ENCODE results near the gene PXN. TPM values are rescaled to one million over a fixed set of nuclear protein-coding genes. Genes with fewer than 3 reads are reported as not detected.

PXN gene
- total RNA-seq: 10 to 100 TPM; 54.1 to 93.1 (median 65.0) TPM

DNA sequence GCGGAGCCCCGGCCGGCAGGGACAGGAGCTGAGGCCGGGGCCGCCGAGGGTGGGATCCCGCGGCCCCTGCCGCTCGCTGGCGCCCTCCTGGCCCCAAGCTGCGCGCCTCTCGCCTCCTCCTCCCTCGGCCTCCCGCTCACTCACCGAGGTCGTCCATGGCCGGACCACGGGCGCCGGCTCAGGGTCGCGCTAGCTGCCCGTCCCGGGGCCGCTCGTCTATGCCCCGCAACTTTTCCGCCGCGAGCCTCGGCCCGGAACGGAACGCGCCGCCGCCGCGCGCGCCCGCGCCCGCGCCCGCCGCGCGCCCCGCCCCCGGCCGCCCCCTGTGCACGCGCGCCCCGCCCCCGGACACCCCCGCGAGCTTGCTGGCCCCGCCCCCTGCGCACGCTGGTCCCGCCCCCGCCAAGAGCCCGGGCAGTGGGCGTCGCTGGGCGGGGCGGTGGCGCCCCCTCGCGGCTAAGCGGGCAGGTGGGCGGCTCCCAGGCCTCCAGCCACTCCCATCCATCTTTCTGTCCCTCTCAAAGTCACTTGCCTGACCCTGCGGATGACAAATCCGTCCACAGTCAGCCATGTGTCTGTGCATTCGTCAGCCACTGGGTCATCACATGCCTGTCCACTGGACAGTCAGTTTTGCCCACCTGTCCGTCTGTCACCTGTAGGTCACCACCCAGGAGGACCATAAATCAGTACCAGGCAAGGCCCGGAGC lies at the start of gene PXN:
PXN (minus strand) TSS at position 258 of the 707 bp plus-strand sequence; CDS start at position 157, 101 bp downstream.
- TF ChIP-seq, protein P1, sequence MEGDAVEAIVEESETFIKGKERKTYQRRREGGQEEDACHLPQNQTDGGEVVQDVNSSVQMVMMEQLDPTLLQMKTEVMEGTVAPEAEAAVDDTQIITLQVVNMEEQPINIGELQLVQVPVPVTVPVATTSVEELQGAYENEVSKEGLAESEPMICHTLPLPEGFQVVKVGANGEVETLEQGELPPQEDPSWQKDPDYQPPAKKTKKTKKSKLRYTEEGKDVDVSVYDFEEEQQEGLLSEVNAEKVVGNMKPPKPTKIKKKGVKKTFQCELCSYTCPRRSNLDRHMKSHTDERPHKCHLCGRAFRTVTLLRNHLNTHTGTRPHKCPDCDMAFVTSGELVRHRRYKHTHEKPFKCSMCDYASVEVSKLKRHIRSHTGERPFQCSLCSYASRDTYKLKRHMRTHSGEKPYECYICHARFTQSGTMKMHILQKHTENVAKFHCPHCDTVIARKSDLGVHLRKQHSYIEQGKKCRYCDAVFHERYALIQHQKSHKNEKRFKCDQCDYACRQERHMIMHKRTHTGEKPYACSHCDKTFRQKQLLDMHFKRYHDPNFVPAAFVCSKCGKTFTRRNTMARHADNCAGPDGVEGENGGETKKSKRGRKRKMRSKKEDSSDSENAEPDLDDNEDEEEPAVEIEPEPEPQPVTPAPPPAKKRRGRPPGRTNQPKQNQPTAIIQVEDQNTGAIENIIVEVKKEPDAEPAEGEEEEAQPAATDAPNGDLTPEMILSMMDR (IDR thresholded peaks at IDR 0.05; ENCODE audit: low read depth): no peak

DNA sequence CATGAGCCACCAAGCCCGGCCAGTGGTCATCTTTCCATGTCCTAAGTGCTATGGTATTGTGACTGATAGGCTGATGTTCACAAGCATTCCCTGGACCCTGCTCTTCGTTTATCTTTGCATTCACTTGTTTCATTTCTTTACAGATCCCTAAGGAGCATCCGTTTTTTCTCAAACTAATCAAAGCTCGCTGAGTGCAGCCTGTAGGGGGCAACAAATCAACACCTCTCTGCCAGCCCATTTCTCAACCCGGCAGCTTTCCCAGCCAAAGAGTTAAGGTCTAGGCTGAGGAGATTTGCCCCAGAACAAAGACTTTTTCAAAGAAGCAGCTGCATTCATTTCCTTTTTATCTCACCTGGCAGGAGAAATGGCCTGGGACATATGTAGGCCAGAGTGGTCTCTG lies 48.7 kb upstream of the PXN start:
- TF ChIP-seq, protein P1 (IDR thresholded peaks at IDR 0.05; ENCODE audit: low read depth): no peak

DNA sequence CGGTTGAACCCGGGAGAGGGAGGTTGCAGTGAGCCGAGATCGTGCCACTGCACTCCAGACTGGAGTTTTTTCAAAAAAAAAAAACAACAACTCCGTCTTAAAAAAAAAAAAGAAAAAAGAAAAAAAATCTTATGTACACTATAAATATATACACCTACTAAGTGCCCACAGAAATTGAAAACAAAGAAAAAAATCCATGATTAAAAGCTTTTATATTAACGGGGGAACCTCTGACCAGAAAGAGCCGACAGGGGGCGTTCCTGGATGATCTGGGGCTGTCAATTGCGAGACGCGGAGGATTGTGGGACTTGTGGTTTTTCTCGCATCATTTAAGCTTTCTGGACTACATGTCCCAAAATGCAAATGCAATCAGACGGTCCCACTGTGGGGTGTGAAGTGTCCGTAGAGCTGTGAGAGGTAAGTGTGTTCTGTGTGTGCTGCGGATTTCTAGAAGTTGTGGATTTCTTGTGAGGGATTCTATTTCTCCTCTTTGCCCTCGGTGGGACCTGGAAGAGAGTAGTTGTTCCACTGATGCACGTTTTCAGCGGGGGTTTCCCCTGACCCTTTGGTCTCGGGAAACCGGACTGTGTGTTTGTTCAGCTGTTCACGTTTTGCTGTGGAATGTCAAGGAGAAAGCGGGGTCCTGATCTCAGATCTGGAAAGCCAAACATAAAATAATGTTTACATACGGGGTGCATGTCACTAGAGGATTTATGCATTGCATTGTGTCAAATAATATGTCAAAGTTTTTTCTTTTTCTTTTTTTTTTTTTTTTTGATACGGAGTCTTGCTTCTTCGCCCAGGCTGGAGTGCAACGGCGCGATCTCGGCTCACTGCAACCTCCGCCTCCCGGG lies 36.7 kb upstream of the PXN start, which contains the start of gene SIRT4:
SIRT4 (plus strand) TSS at position 360 of the 854 bp plus-strand sequence. CDS start 1,241 bp downstream, outside the sequence.
- TF ChIP-seq, protein P1 (IDR thresholded peaks at IDR 0.05; ENCODE audit: low read depth): no peak

DNA sequence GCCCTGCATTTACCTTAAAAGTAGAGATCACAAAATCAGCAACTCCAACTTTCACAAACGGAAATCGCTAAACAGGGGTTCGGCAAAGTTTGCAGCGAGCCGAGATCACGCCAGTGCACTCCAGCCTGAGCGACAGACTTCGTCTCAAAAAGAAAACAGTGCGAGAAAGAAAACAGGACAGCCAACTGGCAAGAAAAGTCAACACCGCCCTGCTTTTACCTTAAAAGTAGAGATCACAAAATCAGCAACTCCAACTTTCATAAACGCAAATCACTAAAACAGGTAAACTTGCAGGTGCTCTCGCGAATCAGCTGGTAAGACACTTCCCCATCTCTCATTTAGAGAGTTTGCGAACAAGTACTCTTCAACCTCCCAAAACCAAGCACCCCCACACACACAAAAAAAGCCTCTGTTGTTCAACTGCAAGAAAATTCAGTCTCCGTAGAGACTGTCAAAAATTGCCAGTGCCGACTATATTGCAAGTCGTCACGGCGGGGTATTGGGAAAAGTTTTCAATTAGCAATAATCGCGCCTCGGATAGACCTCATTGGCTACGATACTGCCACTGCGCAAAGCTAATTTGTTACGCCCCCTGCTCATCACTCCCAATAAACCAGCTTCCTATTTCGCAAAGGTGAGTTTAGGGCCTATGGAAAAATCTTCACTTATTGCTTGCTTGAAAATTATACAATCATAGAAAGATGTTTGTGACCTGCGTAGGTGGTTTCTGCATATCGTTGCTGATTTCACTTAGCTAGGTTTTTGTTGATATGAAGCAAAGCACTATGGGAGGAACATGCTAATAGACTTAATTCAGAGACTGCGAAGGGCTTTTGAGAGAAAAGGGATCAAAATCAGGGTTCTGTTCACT lies 27.4 kb upstream of the PXN start, which contains the start of gene RNU4-1:
RNU4-1 (minus strand) TSS at position 577 of the 871 bp plus-strand sequence.
- TF ChIP-seq, protein P1 (IDR thresholded peaks at IDR 0.05; ENCODE audit: low read depth): no peak

DNA sequence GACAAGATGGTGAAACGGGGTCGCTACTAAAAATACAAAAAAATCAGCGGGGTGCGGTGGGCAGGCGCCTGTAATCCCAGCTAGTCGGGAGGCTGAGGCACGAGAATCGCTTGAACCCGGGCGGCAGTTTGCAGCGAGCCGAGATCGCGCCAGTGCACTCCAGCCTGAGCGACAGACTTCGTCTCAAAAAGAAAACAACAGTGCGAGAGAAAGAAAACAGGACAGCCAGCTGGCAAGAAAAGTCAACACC lies 26.8 kb upstream of the PXN start:
- TF ChIP-seq, protein P1 (IDR thresholded peaks at IDR 0.05; ENCODE audit: low read depth): no peak

DNA sequence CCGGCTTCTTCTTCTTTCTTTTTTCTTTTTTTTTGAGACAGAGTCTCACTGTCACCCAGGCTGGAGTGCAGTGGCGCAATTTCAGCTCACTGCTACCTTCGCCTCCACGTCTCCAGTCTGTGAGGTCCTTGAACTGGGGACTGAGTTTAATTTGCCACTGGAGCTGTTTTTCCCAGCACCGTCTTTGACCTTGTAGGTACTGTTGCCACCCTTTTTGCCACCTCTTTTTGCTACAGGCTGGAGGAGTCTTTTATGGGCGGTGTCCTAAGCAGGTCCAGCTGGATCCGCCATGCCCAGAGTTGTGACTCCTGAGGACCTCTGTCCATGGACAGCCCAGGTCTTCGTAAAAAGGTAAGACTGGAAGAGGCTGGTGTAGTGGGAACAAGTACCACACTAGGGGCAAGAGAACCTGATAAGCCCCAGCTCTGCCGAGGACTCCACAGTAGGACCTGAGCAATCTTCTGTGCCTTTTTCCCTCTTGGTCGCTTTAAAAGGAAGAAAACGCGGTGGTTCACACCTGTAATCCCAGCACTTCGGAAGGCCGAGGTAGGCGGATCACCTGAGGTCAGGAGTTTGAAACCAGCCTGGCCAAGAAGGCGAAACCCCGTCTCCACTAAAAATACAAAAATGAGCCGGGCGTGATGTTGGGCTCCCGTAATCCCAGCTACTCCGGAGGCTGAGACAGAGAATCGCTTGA lies 25.2 kb upstream of the PXN start:
- TF ChIP-seq, protein P1 (IDR thresholded peaks at IDR 0.05; ENCODE audit: low read depth): no peak
